Kidney epithelial cell (primary cell): ENCODE measurements around the gene FIBCD1. TPM values are rescaled to one million over a fixed set of nuclear protein-coding genes. Genes with fewer than 3 reads are reported as not detected.

Experiments used
- DNase-seq: peaks from one replicate; pipeline ENCODE4 v3.0.0-alpha.2; 2010; ENCODE audit warnings: low read depth
- H3K27me3 ChIP-seq: 2 replicates; pipeline ENCODE4 v1.6.0; 2011; ENCODE audit warnings: low read length; ENCODE audit not compliant: control insufficient read depth, insufficient read depth
- H3K36me3 ChIP-seq: 2 replicates; pipeline ENCODE4 v1.5.1; 2011; ENCODE audit warnings: low read length; ENCODE audit not compliant: control insufficient read depth, insufficient read depth
- H3K4me3 ChIP-seq: 2 replicates; pipeline ENCODE4 v1.5.1; 2011; ENCODE audit warnings: low read depth, mild to moderate bottlenecking, control low read depth, low read length
- CTCF ChIP-seq: IDR thresholded peaks from 2 replicates; pipeline ENCODE4 v1.5.1; 2011; ENCODE audit warnings: mild to moderate bottlenecking, moderate library complexity, low read length, control low read depth, inconsistent platforms; ENCODE audit not compliant: insufficient read depth, poor library complexity, severe bottlenecking
- total RNA-seq: library from RNA; depleted of rRNA; stranded (reverse); fragments of >200 nt; gene quantifications from 2 replicates; pipeline ENCODE4 v1.2.3, GENCODE V29; 2015

Gene FIBCD1
- total RNA-seq, 1 donor from 2014 or later: 2.6 TPM

- DNase-seq: no peak
- no peak for TF ChIP-seq CTCF
- Histone ChIP-seq H3K4me3 (no peak overlapping the region), H3K36me3 (no peaks in the 10 kb centered on the region), H3K27me3 (peaks cover 12% of the 10 kb centered on the region)
These were observed 32.9 kb downstream of the FIBCD1 start for GRCh38 chr9:130905902-130906734.

- Histone ChIP-seq H3K27me3 (peaks cover 19% of the 10 kb centered on the region), H3K4me3 (no peak overlapping the region), H3K36me3 (no peaks in the 10 kb centered on the region)
- TF ChIP-seq CTCF: no peak
- DNase-seq: no peak
These were observed 33.7 kb downstream of the FIBCD1 start for GRCh38 chr9:130905125-130905901.

- TF ChIP-seq CTCF: no peak
- Histone ChIP-seq H3K4me3 (no peak overlapping the region), H3K27me3 (peaks cover 28% of the 10 kb centered on the region), H3K36me3 (no peaks in the 10 kb centered on the region)
- no peak for DNase-seq
These were observed 34.7 kb downstream of the FIBCD1 start for GRCh38 chr9:130904070-130905044.

- Histone ChIP-seq H3K36me3 (no peaks in the 10 kb centered on the region), H3K27me3 (peaks cover 30% of the 10 kb centered on the region), H3K4me3 (no peak overlapping the region)
- no peak for DNase-seq
- no peak for TF ChIP-seq CTCF
These were observed 35.6 kb downstream of the FIBCD1 start for GRCh38 chr9:130903194-130904069.
